HepG2 (cell line): Measurements from ENCODE around the gene R3HDM4. TPM values are rescaled to one million over a fixed set of nuclear protein-coding genes. Genes with fewer than 3 reads are reported as not detected.
A peak's percentile ranks its signal among the peaks of the same experiment; 100 is the strongest.

ENCODE experiments used
- ADNP ChIP-seq: sonication (generic); formaldehyde crosslinking; IDR thresholded peaks from 2 replicates; pipeline ENCODE4 v1.4.0; 2020; ENCODE audit warnings: missing genetic modification reagents
- CREM ChIP-seq, 2 experiments: sonication (generic) in 1 of 2; formaldehyde crosslinking in 1 of 2; IDR thresholded peaks; 2 replicates each; pipeline versions ENCODE4 v1.4.0 to v1.6.1; 2016 to 2020; ENCODE audit warnings: antibody characterized with exemption in 1 of 2, mild to moderate bottlenecking in 1 of 2, missing genetic modification reagents in 1 of 2
- FLYWCH1 ChIP-seq: sonication (generic); formaldehyde crosslinking; IDR thresholded peaks from 2 replicates; pipeline ENCODE4 v1.8.1; 2023; ENCODE audit warnings: mild to moderate bottlenecking, missing genetic modification reagents
- NR2C2 ChIP-seq: sonication (generic); formaldehyde crosslinking; IDR thresholded peaks from 2 replicates; pipeline ENCODE4 v1.4.0; 2020; ENCODE audit warnings: missing genetic modification reagents, mild to moderate bottlenecking, moderate library complexity, borderline replicate concordance
- PAWR ChIP-seq: sonication (generic); formaldehyde crosslinking; IDR thresholded peaks from 2 replicates; pipeline ENCODE4 v1.4.0; 2020; ENCODE audit warnings: missing genetic modification reagents, mild to moderate bottlenecking, borderline replicate concordance
- SMAD1 ChIP-seq: sonication (generic); formaldehyde crosslinking; IDR thresholded peaks from 2 replicates; pipeline ENCODE4 v1.4.0; 2020; ENCODE audit warnings: missing genetic modification reagents, low read depth, mild to moderate bottlenecking, borderline replicate concordance
- SOX13 ChIP-seq, 3 experiments: fragments of 450-650 bp in 1 of 3; sonication (generic) in 1 of 3; formaldehyde crosslinking in 1 of 3; IDR thresholded peaks in 2 of 3; conservative IDR thresholded peaks in 1 of 3; 2 replicates each; pipeline versions ENCODE4 v1.5.0 to v1.6.1; 2016 to 2020; ENCODE audit warnings: antibody characterized with exemption in 1 of 3, mild to moderate bottlenecking in 1 of 3, missing compliant biosample characterization in 1 of 3, missing genetic modification reagents in 1 of 3, moderate library complexity in 1 of 3
- TFE3 ChIP-seq: IDR thresholded peaks from 2 replicates; pipeline ENCODE4 v1.6.1; 2016
- ZBTB34 ChIP-seq: sonication (generic); formaldehyde crosslinking; IDR thresholded peaks from 2 replicates; pipeline ENCODE4 v1.8.0; 2022; ENCODE audit warnings: mild to moderate bottlenecking, missing genetic modification reagents
- ZNF124 ChIP-seq: sonication (generic); formaldehyde crosslinking; IDR thresholded peaks from 2 replicates; pipeline ENCODE4 v1.4.0; 2020; ENCODE audit warnings: missing genetic modification reagents
- ZNF350 ChIP-seq: sonication (generic); formaldehyde crosslinking; IDR thresholded peaks from 2 replicates; pipeline ENCODE4 v1.4.0; 2020; ENCODE audit warnings: mild to moderate bottlenecking, low read depth, missing genetic modification reagents, borderline replicate concordance
- ZNF530 ChIP-seq: sonication (generic); formaldehyde crosslinking; IDR thresholded peaks from 2 replicates; pipeline ENCODE4 v1.5.0; 2020; ENCODE audit warnings: low read depth, mild to moderate bottlenecking, missing genetic modification reagents
- ZNF607 ChIP-seq: sonication (generic); formaldehyde crosslinking; IDR thresholded peaks from 2 replicates; pipeline ENCODE4 v1.5.1; 2020; ENCODE audit warnings: missing genetic modification reagents, mild to moderate bottlenecking, borderline replicate concordance
- ZNF704 ChIP-seq: sonication (generic); formaldehyde crosslinking; IDR thresholded peaks from 2 replicates; pipeline ENCODE4 v1.8.1; 2023; ENCODE audit warnings: mild to moderate bottlenecking, inconsistent platforms, moderate library complexity, missing genetic modification reagents, borderline replicate concordance
- ZNF777 ChIP-seq: sonication (generic); formaldehyde crosslinking; IDR thresholded peaks from 2 replicates; pipeline ENCODE4 v1.4.0; 2020; ENCODE audit warnings: missing genetic modification reagents
- ZNF788 ChIP-seq: sonication (generic); formaldehyde crosslinking; IDR thresholded peaks from 2 replicates; pipeline ENCODE4 v1.5.0; 2020; ENCODE audit warnings: mild to moderate bottlenecking, missing genetic modification reagents, borderline replicate concordance
- polyA plus RNA-seq, 8 experiments: library from polyadenylated mRNA; depleted of rRNA in 3 of 8; stranded (reverse) in 7 of 8; unstranded in 1 of 8; fragments of >200 nt; fragmentation: Illumina TruSeq in 4 of 8; extraction: Trizol in 4 of 8; gene quantifications; 2 replicates each; pipeline versions ENCODE4 v1.2.1 to v1.2.3, GENCODE V29; 2011 to 2016; ENCODE audit warnings: low read depth in 4 of 8, missing spikeins in 1 of 8, mixed read lengths in 1 of 8; ENCODE audit not compliant: insufficient read depth in 1 of 8
- total RNA-seq, 5 experiments: library from RNA; depleted of rRNA; stranded (reverse); fragments of >200 nt; fragmentation: Illumina TruSeq; extraction: Trizol; gene quantifications; 2 replicates each; pipeline ENCODE4 v1.2.3, GENCODE V29; 2016; ENCODE audit warnings: low read depth in 1 of 5
- TF ChIP-seq, protein P1 (sequence below): sonication (generic); formaldehyde crosslinking; conservative IDR thresholded peaks from 2 replicates; pipeline ENCODE4 v1.4.0; 2020; ENCODE audit warnings: mild to moderate bottlenecking, missing genetic modification reagents, moderate library complexity

R3HDM4 gene
- total and polyA plus RNA-seq, 2 of the 13 experiments (the other 11 are each of a cell fraction or from before 2014, with no cell fraction given): 26.2 to 26.9 TPM

- TF ChIP-seq SOX13 (IDR thresholded peaks at IDR 0.05): no peak
- 0 out of 4 replicates have a peak, but pooled peaks of 1 of the 2 experiments have one; percentile 6 for TF ChIP-seq SOX13 (CRISPR knock-in tag; conservative IDR thresholded peaks at IDR 0.05 in 1 of 2, IDR thresholded peaks at IDR 0.05 in 1 of 2)
- peak; percentile 10; the same call in 1 of the 2 replicates for TF ChIP-seq NR2C2
- 0 out of 2 replicates have a peak, but pooled peaks have one; percentile 4 for TF ChIP-seq FLYWCH1 (CRISPR knock-in tag)
- TF ChIP-seq TFE3: 0 out of 2 replicates have a peak, but pooled peaks have one; percentile 25
- TF ChIP-seq SMAD1 (CRISPR knock-in tag): no peak
- peak; percentile 48; the same call in 1 of the 2 replicates for TF ChIP-seq ZNF607 (CRISPR knock-in tag)
- TF ChIP-seq ZBTB34 (CRISPR knock-in tag): no peak
- 0 out of 2 replicates have a peak, but pooled peaks have one; percentile 22 for TF ChIP-seq CREM (IDR thresholded peaks at IDR 0.05)
- TF ChIP-seq CREM (CRISPR knock-in tag; IDR thresholded peaks at IDR 0.05): no peak
- TF ChIP-seq ZNF124 (CRISPR knock-in tag): 0 out of 2 replicates have a peak, but pooled peaks have one; percentile 37
- TF ChIP-seq ADNP (CRISPR knock-in tag): 0 out of 2 replicates have a peak, but pooled peaks have one; percentile 58
- TF ChIP-seq ZNF788 (CRISPR knock-in tag): peak; percentile 2; the same call in 1 of the 2 replicates
- no peak; the same call in 1 of the 2 replicates for TF ChIP-seq PAWR
- peak; percentile 63; the same call in 1 of the 2 replicates for TF ChIP-seq ZNF777 (CRISPR knock-in tag)
- 0 out of 2 replicates have a peak, but pooled peaks have one; percentile 47 for TF ChIP-seq ZNF350 (CRISPR knock-in tag)
- no peak for TF ChIP-seq ZNF704 (CRISPR knock-in tag)
- TF ChIP-seq, protein P1, sequence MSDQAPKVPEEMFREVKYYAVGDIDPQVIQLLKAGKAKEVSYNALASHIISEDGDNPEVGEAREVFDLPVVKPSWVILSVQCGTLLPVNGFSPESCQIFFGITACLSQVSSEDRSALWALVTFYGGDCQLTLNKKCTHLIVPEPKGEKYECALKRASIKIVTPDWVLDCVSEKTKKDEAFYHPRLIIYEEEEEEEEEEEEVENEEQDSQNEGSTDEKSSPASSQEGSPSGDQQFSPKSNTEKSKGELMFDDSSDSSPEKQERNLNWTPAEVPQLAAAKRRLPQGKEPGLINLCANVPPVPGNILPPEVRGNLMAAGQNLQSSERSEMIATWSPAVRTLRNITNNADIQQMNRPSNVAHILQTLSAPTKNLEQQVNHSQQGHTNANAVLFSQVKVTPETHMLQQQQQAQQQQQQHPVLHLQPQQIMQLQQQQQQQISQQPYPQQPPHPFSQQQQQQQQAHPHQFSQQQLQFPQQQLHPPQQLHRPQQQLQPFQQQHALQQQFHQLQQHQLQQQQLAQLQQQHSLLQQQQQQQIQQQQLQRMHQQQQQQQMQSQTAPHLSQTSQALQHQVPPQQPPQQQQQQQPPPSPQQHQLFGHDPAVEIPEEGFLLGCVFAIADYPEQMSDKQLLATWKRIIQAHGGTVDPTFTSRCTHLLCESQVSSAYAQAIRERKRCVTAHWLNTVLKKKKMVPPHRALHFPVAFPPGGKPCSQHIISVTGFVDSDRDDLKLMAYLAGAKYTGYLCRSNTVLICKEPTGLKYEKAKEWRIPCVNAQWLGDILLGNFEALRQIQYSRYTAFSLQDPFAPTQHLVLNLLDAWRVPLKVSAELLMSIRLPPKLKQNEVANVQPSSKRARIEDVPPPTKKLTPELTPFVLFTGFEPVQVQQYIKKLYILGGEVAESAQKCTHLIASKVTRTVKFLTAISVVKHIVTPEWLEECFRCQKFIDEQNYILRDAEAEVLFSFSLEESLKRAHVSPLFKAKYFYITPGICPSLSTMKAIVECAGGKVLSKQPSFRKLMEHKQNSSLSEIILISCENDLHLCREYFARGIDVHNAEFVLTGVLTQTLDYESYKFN (CRISPR knock-in tag): 0 out of 2 replicates have a peak, but pooled peaks have one; percentile 14
- TF ChIP-seq ZNF530 (CRISPR knock-in tag): no peak
Observed at GRCh38 chr19:925087-925525, 12.1 kb upstream of the R3HDM4 start (continued).
